HG03520 (cell line): Measurements from ENCODE around the gene U2AF2.
A peak's percentile ranks its signal among the peaks of the same experiment; 100 is the strongest.

Experiments used
- ATAC-seq: cut with Tn5 transposase; IDR thresholded peaks from one replicate; pipeline ENCODE4 v1.9.1; 2021; ENCODE audit warnings: mild to moderate bottlenecking, moderate library complexity; ENCODE audit not compliant: unreplicated experiment

U2AF2 gene

DNA sequence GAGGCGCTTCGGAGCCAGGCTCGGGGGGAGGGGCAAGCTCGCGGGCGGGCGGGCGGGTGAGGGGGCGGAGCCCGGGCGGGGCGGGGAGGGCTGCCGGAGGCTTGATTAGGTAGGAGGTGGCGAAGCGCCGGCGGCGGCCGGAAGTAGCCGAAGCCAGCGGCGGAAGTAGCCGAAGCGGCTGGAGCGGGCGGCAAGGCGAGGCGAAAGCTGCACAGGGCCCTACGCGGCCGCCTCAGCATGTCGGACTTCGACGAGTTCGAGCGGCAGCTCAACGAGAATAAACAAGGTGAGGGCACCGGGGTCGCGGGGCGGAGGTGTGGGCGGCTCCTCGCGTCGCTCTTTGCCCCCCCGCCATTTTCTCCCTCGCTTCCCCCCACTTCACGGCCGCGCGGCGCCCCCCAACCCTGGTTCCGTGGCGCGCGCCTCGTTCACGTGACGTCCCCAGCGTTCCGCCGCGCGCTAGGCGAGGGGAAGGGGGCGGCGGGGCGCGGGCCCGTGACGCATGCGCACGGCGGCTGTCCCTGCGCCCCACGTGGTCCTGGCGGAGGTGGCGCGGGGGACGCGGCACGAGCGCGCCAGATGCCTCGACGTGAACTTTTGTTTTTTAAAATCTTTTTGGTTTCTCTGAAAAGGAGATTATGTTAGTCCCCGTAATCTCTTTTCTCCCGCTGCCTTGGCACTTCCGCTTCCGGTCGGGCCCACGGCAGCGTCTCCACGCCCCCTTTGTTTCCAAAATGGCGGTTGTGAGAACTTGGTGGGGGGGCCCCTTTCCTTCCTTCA is at the start of gene U2AF2:
TSS of gene U2AF2 (plus strand) at position 168 of the 780 bp plus-strand sequence. CDS start at position 238, 70 bp downstream.
- peak; percentile 23 for ATAC-seq

DNA sequence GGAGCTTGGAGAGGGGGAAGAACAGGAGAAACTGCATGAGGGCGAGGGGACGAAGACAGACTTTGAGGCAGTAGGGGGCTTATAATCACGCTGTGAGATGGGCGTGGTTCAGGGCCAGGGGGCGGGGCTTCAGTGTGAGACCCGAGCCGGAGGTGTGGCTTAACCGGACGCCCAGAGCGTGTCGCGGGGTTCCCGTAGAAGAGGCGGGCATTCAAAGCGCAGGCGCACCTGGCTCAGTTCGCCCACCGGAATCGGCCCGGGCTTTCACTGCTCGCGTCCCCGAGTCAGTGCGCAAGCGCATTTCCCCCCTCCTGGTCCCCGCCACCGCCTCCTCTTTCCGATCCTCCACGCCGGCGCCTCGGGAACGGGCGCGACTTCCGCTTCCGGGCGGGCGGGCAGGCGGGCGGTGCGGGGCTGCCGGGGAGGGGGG is 49.6 kb upstream of the U2AF2 start:
- ATAC-seq: peak; percentile 61

DNA sequence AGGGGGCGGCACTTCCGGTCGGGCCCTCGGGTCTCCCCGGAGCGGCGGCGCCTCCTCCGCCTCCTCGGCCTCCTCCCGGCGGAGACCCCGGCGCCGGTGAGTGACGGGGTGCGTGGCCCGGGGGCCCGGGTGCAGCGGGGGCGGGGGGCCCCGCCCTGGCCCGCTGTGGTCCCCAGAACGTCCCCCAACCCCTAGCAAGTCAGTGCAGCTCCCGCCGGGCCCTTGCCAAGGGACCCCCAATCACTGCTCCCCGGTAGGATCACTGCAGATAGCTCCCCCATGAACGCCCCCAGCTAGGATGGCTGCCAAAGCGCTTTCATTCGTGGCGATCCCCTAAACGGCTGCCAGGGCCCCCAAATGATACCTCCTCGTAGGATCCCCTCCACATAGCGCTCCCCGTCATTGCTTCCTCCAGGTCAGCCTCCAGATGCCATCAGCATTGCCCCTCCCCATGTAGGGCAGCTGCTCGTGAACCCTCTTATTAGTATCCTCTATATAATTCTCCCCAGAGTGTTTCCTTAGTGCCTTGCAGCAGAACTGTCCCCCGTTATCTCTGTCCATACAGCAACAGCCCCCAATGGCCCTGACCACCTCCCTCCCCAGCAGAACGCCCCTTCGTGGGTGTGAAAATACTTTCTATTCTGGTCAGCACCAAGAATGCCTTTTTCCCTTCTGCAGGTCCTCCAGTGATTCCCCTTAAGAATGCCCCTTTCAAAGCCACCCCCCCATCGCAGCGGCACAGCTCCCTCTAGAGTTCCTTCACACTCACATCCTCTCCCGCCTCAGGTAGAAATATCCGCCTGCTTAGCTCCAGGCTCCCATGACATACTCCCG is 49.0 kb upstream of the U2AF2 start, which contains the start of gene ZNF865:
TSS of gene ZNF865 (plus strand) at position 11 of the 834 bp plus-strand sequence. CDS start 7,972 bp downstream, outside the sequence.
- no peak for ATAC-seq

DNA sequence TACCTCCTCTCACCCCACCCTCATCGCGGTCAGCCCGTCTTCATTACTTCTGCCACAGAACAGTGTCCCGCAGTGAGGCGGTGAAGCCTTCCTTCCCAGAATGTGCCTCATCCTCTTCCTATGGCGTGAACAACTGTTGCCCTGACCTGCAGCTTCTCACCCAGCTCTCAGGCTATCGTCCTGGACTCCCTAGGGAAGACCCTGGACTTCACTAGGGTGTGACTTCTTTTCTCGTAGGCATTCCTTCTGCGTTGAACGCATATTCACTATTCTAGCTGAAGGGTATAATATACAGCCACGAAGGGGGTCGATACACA is 48.4 kb upstream of the U2AF2 start:
- no peak for ATAC-seq

DNA sequence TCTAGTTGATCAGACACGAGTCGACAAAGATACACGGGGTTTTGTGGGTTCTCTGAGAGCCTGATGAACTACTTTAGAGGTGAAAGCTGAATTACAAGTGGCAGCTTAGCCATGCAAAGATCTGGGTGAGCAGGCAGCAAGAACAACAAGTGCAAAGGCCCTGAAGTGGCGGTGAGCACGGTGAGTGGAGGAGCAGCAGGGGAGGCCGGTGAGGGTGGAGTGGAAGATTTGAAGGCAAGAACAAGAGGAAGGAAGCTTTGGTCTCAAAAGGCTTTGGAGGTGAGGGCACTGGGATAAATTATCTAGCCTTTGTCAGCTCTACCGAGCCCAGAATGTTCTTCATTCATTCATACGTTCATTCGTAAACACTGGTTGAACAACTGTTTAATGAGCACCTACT is 48.0 kb upstream of the U2AF2 start:
- no peak for ATAC-seq

GRCh38 chr19:55609326-55609725 is 45.5 kb upstream of the U2AF2 start:
- no peak for ATAC-seq

- no peak for ATAC-seq
Measured at GRCh38 chr19:55611300-55611982, 43.4 kb upstream of the U2AF2 start.

GRCh38 chr19:55611983-55612645 is 42.7 kb upstream of the U2AF2 start:
- ATAC-seq: no peak

GRCh38 chr19:55613396-55613795 is 41.4 kb upstream of the U2AF2 start:
- ATAC-seq: no peak

DNA sequence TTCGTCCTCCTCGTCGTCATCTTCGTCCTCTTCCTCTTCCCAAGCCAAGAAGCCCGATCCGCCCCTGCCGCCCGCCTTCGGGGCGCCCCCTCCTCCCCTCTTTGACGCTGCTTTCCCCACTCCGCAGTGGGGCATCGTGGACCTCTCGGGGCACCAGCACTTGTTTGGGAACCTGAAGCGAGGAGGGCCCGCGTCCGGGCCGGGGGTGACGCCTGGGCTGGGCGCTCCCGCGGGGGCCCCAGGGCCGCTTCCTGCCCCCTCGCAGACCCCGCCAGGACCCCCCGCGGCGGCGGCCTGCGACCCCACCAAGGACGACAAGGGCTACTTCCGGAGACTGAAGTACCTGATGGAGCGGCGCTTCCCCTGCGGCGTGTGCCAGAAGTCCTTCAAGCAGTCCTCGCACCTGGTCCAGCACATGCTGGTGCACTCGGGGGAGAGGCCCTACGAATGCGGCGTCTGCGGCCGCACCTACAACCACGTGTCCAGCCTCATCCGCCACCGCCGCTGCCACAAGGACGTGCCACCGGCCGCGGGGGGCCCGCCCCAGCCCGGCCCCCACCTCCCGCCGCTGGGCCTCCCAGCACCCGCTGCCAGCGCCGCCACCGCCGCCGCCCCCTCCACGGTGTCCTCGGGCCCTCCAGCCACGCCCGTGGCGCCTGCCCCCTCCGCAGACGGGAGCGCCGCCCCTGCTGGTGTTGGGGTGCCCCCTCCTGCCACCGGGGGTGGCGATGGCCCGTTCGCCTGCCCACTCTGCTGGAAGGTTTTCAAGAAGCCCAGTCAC is 40.7 kb upstream of the U2AF2 start:
- ATAC-seq: no peak

DNA sequence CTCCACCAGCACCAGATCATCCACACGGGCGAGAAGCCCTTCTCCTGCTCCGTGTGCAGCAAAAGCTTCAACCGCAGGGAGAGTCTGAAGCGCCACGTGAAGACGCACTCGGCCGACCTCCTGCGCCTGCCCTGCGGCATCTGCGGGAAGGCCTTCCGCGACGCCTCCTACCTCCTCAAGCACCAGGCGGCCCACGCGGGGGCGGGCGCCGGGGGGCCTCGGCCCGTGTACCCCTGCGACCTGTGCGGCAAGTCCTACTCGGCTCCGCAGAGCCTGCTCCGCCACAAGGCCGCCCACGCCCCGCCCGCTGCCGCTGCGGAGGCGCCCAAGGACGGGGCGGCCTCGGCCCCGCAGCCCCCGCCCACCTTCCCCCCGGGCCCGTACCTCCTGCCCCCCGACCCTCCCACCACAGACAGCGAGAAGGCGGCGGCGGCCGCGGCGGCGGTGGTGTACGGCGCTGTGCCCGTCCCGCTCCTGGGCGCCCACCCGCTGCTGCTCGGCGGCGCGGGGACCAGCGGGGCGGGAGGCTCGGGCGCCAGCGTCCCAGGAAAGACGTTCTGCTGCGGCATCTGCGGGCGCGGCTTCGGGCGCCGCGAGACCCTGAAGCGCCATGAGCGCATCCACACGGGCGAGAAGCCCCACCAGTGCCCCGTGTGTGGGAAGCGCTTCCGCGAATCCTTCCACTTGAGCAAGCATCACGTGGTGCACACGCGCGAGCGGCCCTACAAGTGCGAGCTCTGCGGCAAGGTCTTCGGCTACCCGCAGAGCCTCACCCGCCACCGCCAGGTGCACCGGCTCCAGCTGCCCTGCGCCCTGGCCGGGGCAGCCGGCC is 39.9 kb upstream of the U2AF2 start:
- no peak for ATAC-seq

DNA sequence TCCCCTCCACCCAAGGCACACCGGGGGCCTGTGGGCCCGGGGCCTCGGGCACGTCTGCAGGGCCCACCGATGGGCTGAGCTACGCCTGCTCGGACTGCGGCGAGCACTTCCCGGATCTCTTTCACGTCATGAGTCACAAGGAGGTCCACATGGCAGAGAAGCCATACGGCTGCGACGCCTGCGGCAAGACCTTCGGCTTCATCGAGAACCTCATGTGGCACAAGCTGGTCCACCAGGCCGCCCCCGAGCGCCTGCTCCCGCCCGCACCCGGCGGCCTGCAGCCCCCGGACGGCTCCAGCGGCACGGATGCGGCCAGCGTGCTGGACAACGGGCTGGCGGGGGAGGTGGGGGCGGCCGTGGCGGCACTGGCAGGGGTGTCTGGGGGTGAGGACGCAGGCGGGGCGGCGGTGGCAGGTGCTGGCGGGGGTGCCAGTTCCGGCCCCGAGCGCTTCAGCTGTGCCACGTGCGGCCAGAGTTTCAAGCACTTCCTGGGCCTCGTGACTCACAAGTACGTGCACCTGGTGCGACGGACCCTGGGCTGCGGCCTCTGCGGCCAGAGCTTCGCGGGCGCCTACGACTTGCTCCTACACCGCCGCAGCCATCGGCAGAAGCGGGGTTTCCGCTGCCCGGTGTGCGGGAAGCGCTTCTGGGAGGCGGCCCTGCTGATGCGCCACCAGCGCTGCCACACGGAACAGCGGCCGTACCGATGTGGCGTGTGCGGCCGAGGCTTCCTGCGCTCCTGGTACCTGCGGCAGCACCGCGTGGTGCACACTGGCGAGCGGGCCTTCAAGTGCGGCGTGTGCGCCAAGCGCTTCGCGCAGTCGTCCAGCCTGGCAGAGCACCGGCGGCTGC is 39.1 kb upstream of the U2AF2 start:
- no peak for ATAC-seq

DNA sequence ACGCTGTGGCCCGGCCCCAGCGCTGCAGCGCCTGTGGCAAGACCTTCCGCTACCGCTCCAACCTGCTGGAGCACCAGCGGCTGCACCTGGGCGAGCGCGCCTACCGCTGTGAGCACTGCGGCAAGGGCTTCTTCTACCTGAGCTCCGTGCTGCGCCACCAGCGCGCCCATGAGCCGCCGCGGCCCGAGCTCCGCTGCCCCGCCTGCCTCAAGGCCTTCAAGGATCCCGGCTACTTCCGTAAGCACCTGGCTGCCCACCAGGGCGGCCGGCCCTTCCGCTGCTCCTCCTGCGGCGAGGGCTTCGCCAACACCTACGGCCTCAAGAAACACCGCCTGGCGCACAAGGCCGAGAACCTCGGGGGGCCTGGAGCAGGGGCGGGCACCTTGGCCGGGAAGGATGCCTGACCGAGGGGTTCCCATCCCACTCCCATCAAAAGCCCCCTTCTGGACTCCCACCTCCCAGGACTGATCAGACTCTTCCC is 38.4 kb upstream of the U2AF2 start:
- ATAC-seq: no peak

- ATAC-seq: no peak
Measured at GRCh38 chr19:55617426-55617825, 37.4 kb upstream of the U2AF2 start.

- no peak for ATAC-seq
Measured at GRCh38 chr19:55618426-55618825, 36.4 kb upstream of the U2AF2 start.

DNA sequence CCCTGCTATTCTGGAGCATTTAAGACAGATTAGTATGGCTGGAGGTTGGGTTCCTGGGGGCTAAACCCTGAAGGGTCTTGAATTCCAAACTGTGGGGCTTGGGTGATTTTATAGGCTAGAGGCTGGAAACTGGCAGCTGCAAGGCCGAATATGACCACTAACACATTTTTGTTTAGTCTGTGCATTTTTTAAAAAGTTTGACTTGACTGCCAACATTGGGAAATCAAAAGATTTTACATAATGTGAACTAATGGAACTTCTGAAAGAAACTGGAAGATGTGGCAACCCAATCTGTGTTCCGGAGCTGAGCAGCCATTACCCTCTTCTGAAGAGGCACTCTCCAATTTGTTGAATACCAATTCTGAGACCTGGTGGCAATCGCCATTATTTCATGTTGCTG is 35.5 kb upstream of the U2AF2 start:
- ATAC-seq: no peak

DNA sequence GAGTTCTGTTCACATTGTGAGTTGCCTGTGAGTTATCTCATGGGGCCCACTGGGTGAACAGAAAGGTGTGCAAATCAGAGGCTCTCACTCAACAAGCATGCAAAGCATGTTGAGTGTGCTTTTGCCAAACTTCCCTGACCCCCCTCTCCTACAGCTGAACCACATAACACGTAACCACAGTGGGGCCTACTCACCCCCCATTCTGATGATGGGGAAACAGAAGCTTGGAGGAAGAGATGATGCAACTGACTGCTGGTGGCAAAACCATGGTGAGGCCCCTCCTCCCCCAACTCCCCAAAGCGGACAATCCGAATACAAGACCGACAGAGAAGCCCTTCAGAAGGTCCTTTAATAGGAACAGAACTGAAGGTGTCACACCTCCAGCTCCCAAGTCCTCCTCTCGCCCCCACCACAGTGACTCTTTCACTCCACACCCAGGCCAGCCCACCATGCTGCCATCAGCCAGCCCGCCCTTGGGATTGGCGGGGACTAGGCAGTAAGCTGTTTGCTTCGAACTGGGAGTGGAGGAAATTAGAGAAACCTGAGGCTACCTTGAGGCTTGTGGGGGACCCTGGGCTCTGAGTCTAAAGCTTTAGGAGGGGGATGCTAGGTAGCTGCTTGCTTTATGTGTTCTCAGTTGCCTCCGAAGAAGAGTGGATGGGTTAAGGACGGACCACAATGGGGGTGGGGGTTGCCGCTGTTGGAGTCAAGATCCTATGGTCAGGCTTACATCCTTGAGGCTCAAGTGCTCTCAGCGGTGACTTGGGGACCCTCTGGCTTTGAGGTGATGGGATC is 34.2 kb upstream of the U2AF2 start:
- no peak for ATAC-seq
